SK-N-SH (cell line): ENCODE results near the gene TXNRD2. TPM values are rescaled to one million over a fixed set of nuclear protein-coding genes. Genes with fewer than 3 reads are reported as not detected.
A peak's percentile ranks its signal among the peaks of the same experiment; 100 is the strongest.

ENCODE experiments used
- CTCF ChIA-PET: fragments of 300-600, 350-600 bp; formaldehyde crosslinking; extraction: SDS; loops from one replicate; lab custom pipeline; 2021; lab: Yijun Ruan, JAX
- POLR2A ChIA-PET: fragments of 350-600 bp; sonication (Branson Sonifier 250); formaldehyde crosslinking; extraction: SDS; loops from one replicate; lab custom pipeline; 2020; ENCODE audit warnings: antibody characterized with exemption, inconsistent platforms; lab: Yijun Ruan, JAX
- DNase-seq: peaks from one replicate; pipeline ENCODE4 v3.0.0; 2012
- H2AFZ ChIP-seq: fragments of 200-600 bp; sonication (generic); 2 replicates; pipeline ENCODE4 v1.8.1; 2016; ENCODE audit warnings: antibody characterized with exemption, mild to moderate bottlenecking, low read depth
- H3F3A ChIP-seq: fragments of 200-600 bp; sonication (generic); replicated peaks from 2 replicates; pipeline ENCODE3; 2016; ENCODE audit warnings: antibody characterized with exemption, mild to moderate bottlenecking; ENCODE audit not compliant: insufficient read depth
- H3K27ac ChIP-seq, 2 experiments: fragments of 200-500 bp in 1 of 2; fragments of 200-600 bp in 1 of 2; sonication (Bioruptor generic) in 1 of 2; sonication (generic), shearing (Covaris generic) in 1 of 2; 2 replicates each; pipeline versions ENCODE4 v1.5.1 to v1.6.1; 2014 to 2016; ENCODE audit warnings: low read depth in 2 of 2, inconsistent platforms in 1 of 2, low read length in 1 of 2, mild to moderate bottlenecking in 1 of 2, mixed read lengths in 1 of 2
- H3K27me3 ChIP-seq: fragments of 200-600 bp; sonication (generic), shearing (Covaris generic); 2 replicates; pipeline ENCODE4 v1.6.1; 2016; ENCODE audit warnings: mixed run types; ENCODE audit not compliant: insufficient read depth
- H3K36me3 ChIP-seq, 2 experiments: fragments of 200-500 bp in 1 of 2; fragments of 200-600 bp in 1 of 2; sonication (Bioruptor generic) in 1 of 2; sonication (generic) in 1 of 2; replicated peaks in 1 of 2; 2 replicates each; pipeline versions ENCODE3 to v1.5.1; 2014 to 2016; ENCODE audit warnings: low read length in 1 of 2, mild to moderate bottlenecking in 1 of 2; ENCODE audit not compliant: insufficient read depth in 2 of 2, control insufficient read depth in 1 of 2
- H3K4me1 ChIP-seq, 2 experiments: fragments of 200-500 bp in 1 of 2; fragments of 200-600 bp in 1 of 2; sonication (Bioruptor generic) in 1 of 2; sonication (generic), shearing (Covaris generic) in 1 of 2; 2 replicates each; pipeline versions ENCODE4 v1.5.1 to v1.6.1; 2014 to 2016; ENCODE audit warnings: low read depth in 1 of 2, low read length in 1 of 2, mixed run types in 1 of 2; ENCODE audit not compliant: insufficient read depth in 2 of 2, control insufficient read depth in 1 of 2
- H3K4me2 ChIP-seq: fragments of 200-600 bp; sonication (generic), shearing (Covaris generic); 2 replicates; pipeline ENCODE4 v1.6.1; 2017; ENCODE audit warnings: mixed run types
- H3K4me3 ChIP-seq, 2 experiments: fragments of 200-500 bp in 1 of 2; fragments of 200-600 bp in 1 of 2; sonication (Bioruptor generic) in 1 of 2; sonication (generic), shearing (Covaris generic) in 1 of 2; 2 replicates each; pipeline versions ENCODE4 v1.5.1 to v1.8.1; 2014 to 2016; ENCODE audit warnings: low read depth in 2 of 2, inconsistent platforms in 1 of 2, low read length in 1 of 2, mild to moderate bottlenecking in 1 of 2, mixed read lengths in 1 of 2, moderate library complexity in 1 of 2
- H3K79me2 ChIP-seq: fragments of 200-600 bp; sonication (generic); 2 replicates; pipeline ENCODE4 v1.8.1; 2017; ENCODE audit warnings: mild to moderate bottlenecking; ENCODE audit not compliant: insufficient read depth
- H3K9ac ChIP-seq: fragments of 200-600 bp; sonication (generic); 2 replicates; pipeline ENCODE4 v1.6.1; 2017; ENCODE audit warnings: mixed run types
- H3K9me2 ChIP-seq: fragments of 200-600 bp; sonication (generic); 2 replicates; pipeline ENCODE4 v1.6.1; 2017; ENCODE audit warnings: mixed run types
- H3K9me3 ChIP-seq: fragments of 200-600 bp; sonication (generic); 2 replicates; pipeline ENCODE4 v1.6.1; 2017; ENCODE audit warnings: mixed run types, mild to moderate bottlenecking, moderate library complexity
- H4K20me1 ChIP-seq: fragments of 200-600 bp; sonication (generic); 2 replicates; pipeline ENCODE4 v1.6.1; 2017; ENCODE audit warnings: mild to moderate bottlenecking, mixed run types; ENCODE audit not compliant: insufficient read depth
- CHD2 ChIP-seq: fragments of 150-350 bp; IDR thresholded peaks from 2 replicates; pipeline ENCODE4 v1.6.1; 2018; ENCODE audit warnings: low read length; ENCODE audit not compliant: partially characterized antibody
- ELF1 ChIP-seq: IDR thresholded peaks from 2 replicates; pipeline ENCODE4 v1.4.0; 2012
- EP300 ChIP-seq, 2 experiments: IDR thresholded peaks; 2 replicates each; pipeline versions ENCODE4 v1.4.0 to v1.6.1; 2012; ENCODE audit warnings: borderline replicate concordance in 1 of 2, low read depth in 1 of 2, low read length in 1 of 2
- FOXM1 ChIP-seq: IDR thresholded peaks from 2 replicates; pipeline ENCODE4 v1.4.0; 2012; ENCODE audit warnings: low read depth, mild to moderate bottlenecking
- MAX ChIP-seq: IDR thresholded peaks from 2 replicates; pipeline ENCODE4 v1.4.0; 2012; ENCODE audit warnings: low read depth
- MEF2A ChIP-seq: IDR thresholded peaks from 2 replicates; pipeline ENCODE4 v1.4.0; 2012; ENCODE audit warnings: low read depth, borderline replicate concordance
- NRF1 ChIP-seq: IDR thresholded peaks from 2 replicates; pipeline ENCODE4 v1.6.1; 2012; ENCODE audit warnings: low read depth, mild to moderate bottlenecking, low read length
- PBX3 ChIP-seq: IDR thresholded peaks from 2 replicates; pipeline ENCODE4; 2012
- RAD21 ChIP-seq: IDR thresholded peaks from 2 replicates; pipeline ENCODE4 v1.6.1; 2012; ENCODE audit warnings: mild to moderate bottlenecking, low read length
- RFX5 ChIP-seq: IDR thresholded peaks from 2 replicates; pipeline ENCODE4 v1.6.1; 2012; ENCODE audit warnings: mild to moderate bottlenecking, improper control_type of control experiment, low read length
- RXRA ChIP-seq: IDR thresholded peaks from 2 replicates; pipeline ENCODE4 v1.4.0; 2012; ENCODE audit warnings: low read depth, mild to moderate bottlenecking, borderline replicate concordance
- SMC3 ChIP-seq: IDR thresholded peaks from 2 replicates; pipeline ENCODE4 v1.6.1; 2012; ENCODE audit warnings: low read depth, low read length, improper control_type of control experiment
- TCF12 ChIP-seq: IDR thresholded peaks from 2 replicates; pipeline ENCODE4 v1.4.0; 2012
- TEAD4 ChIP-seq: IDR thresholded peaks from 2 replicates; pipeline ENCODE4 v1.4.0; 2012; ENCODE audit warnings: mild to moderate bottlenecking, borderline replicate concordance; ENCODE audit not compliant: insufficient read depth
- YY1 ChIP-seq: IDR thresholded peaks from 2 replicates; pipeline ENCODE4 v1.4.0; 2012; ENCODE audit warnings: low read depth, mild to moderate bottlenecking
- WGBS: methylation state at CpG from one replicate; pipeline ENCODE4 v1.1.6; 2017; ENCODE audit warnings: low lambda C conversion rate; 5-methylcytosine and 5-hydroxymethylcytosine counted together
- polyA plus RNA-seq, 3 experiments: library from polyadenylated mRNA; depleted of rRNA; stranded (reverse); fragments of >200 nt; gene quantifications; 2 replicates each; pipeline ENCODE4 v1.2.3, GENCODE V29; 2012
- TF ChIP-seq, protein P1 (sequence below): fragments of 200-600 bp; sonication (generic); IDR thresholded peaks from 2 replicates; pipeline ENCODE4 v1.6.1; 2017; ENCODE audit warnings: antibody characterized with exemption, mild to moderate bottlenecking, moderate library complexity
- TF ChIP-seq, protein P2 (sequence below): fragments of 150-350 bp; IDR thresholded peaks from 2 replicates; pipeline ENCODE4 v1.6.1; 2017; ENCODE audit warnings: antibody characterized with exemption, low read length, low read depth, borderline replicate concordance

Gene TXNRD2
- polyA plus RNA-seq, 1 of the 3 experiments (the other 2 are of a cell fraction), result 34.7 TPM

- no peak overlapping the region for H3K27ac ChIP-seq
- H3F3A ChIP-seq, result no peaks in the 10 kb centered on the region
- CTCF ChIA-PET, result interaction anchor here (1.0 to 6.1 kb wide), 5 partner anchors 31 to 143 kb away, joined by 3 to 64 read pairs (median 5); no protein-coding TSS in a partner anchor
- H3K9ac ChIP-seq, result no peak overlapping the region
- TF ChIP-seq TEAD4, result no peak
- no peak for TF ChIP-seq NRF1
- no peak for TF ChIP-seq RXRA
- TF ChIP-seq YY1, result no peak
- TF ChIP-seq MAX, result no peak
- TF ChIP-seq, protein P1, sequence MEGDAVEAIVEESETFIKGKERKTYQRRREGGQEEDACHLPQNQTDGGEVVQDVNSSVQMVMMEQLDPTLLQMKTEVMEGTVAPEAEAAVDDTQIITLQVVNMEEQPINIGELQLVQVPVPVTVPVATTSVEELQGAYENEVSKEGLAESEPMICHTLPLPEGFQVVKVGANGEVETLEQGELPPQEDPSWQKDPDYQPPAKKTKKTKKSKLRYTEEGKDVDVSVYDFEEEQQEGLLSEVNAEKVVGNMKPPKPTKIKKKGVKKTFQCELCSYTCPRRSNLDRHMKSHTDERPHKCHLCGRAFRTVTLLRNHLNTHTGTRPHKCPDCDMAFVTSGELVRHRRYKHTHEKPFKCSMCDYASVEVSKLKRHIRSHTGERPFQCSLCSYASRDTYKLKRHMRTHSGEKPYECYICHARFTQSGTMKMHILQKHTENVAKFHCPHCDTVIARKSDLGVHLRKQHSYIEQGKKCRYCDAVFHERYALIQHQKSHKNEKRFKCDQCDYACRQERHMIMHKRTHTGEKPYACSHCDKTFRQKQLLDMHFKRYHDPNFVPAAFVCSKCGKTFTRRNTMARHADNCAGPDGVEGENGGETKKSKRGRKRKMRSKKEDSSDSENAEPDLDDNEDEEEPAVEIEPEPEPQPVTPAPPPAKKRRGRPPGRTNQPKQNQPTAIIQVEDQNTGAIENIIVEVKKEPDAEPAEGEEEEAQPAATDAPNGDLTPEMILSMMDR, result no peak
- TF ChIP-seq EP300 (IDR thresholded peaks at IDR 0.05; ENCODE audit: borderline replicate concordance in 1 of 2, low read depth in 1 of 2, low read length in 1 of 2), result no peak
- no peak for TF ChIP-seq TCF12
- TF ChIP-seq ELF1, result no peak
- no peak for TF ChIP-seq PBX3
- TF ChIP-seq FOXM1, result no peak
- no peak for TF ChIP-seq CHD2
- TF ChIP-seq RFX5, result no peak
- H3K27me3 ChIP-seq, result no peaks in the 10 kb centered on the region
- POLR2A ChIA-PET, result no interaction called here
- no peak overlapping the region for H3K4me3 ChIP-seq
- peaks cover 5 to 21% of the 10 kb centered on the region in 2 experiments; a peak in 2 of 4 replicates for H3K4me1 ChIP-seq
- 97% methylated on average over 22 of the region's 27 CpGs for WGBS
- H3K36me3 ChIP-seq, result no peaks in the 10 kb centered on the region
- no peaks in the 10 kb centered on the region for H3K9me2 ChIP-seq
- H3K9me3 ChIP-seq, result no peaks in the 10 kb centered on the region
- H4K20me1 ChIP-seq, result no peaks in the 10 kb centered on the region
- H3K4me2 ChIP-seq, result no peak overlapping the region
- no peak overlapping the region for H2AFZ ChIP-seq
- H3K79me2 ChIP-seq, result peaks cover 6% of the 10 kb centered on the region; the same call in 1 of the 2 replicates
- DNase-seq, result peak; percentile 25
Measured at GRCh38 chr22:19873138-19873959, 68.3 kb downstream of the TXNRD2 start.

GRCh38 chr22:19872779-19873137 lies 68.9 kb downstream of the TXNRD2 start:
- H3K9ac ChIP-seq, result no peak overlapping the region
- TF ChIP-seq RAD21, result no peak
- TF ChIP-seq, protein P2, sequence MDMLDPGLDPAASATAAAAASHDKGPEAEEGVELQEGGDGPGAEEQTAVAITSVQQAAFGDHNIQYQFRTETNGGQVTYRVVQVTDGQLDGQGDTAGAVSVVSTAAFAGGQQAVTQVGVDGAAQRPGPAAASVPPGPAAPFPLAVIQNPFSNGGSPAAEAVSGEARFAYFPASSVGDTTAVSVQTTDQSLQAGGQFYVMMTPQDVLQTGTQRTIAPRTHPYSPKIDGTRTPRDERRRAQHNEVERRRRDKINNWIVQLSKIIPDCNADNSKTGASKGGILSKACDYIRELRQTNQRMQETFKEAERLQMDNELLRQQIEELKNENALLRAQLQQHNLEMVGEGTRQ, result no peak
- TF ChIP-seq NRF1, result no peak
- no peak for TF ChIP-seq FOXM1
- no peak for TF ChIP-seq TEAD4
- no peak for TF ChIP-seq MEF2A
- no peak for TF ChIP-seq ELF1
- no peak for TF ChIP-seq PBX3
- no peak for TF ChIP-seq SMC3
- CTCF ChIA-PET, result interaction anchor here (1.0 to 1.4 kb wide), 3 partner anchors 30 to 142 kb away, joined by 3 to 5 read pairs (median 3); no protein-coding TSS in a partner anchor
- H3K79me2 ChIP-seq, result no peaks in the 10 kb centered on the region
- H3K4me2 ChIP-seq, result no peak overlapping the region
- POLR2A ChIA-PET, result no interaction called here
- no peaks in the 10 kb centered on the region for H3K9me2 ChIP-seq
- no peaks in the 10 kb centered on the region for H3K9me3 ChIP-seq
- H3K4me3 ChIP-seq, result no peak overlapping the region
- no peaks in the 10 kb centered on the region for H3F3A ChIP-seq
- no peak for DNase-seq
- WGBS, result no CpG with 5 or more reads among the region's 7 CpGs
- peaks cover 5 to 21% of the 10 kb centered on the region in 2 experiments; a peak in 2 of 4 replicates for H3K4me1 ChIP-seq
- H3K27me3 ChIP-seq, result no peaks in the 10 kb centered on the region
- no peak overlapping the region for H2AFZ ChIP-seq
- no peaks in the 10 kb centered on the region for H3K36me3 ChIP-seq
- no peaks in the 10 kb centered on the region for H4K20me1 ChIP-seq
- no peak overlapping the region for H3K27ac ChIP-seq
